ENCODE measurements around the gene TOP1.

The TOP1 gene

DNA sequence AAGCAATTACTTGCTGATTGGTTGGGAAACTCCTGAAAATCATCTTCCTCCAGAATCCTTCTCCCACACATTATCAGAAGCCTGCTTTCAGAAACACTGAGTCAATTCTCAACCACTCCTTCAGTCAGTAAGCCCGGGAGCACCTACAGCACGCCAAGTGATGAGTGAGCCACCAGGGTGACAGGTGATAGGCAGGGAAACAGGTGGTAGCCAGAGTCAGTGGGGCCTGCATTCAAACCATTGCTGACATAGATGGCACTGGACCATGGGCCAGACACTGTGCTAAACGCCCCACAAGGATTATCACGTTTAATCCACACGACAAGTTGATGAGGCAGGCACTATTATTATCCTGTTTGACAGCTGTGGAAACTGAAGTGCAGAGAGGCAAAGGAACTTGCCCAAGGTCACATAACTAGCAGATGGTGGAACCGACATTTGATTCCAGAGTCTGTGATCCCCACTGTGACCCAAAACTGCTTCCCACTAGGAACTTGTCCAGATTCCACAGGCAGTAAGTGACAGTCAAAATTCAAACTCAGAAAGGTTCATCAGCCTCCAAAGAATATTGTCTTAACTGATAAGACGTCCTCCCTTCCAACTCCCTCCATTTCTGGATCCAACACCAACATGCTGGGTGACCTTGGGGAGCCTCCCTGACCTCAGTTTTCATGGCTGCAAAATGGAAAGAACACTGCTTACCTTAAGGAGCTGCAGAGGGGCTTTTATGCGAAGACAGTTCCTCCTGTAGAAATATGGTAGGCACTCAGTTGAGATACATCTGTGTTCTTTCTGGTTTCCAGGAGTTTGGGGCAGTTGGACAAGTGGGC lies 23.9 kb upstream of the TOP1 start:
- DNase-seq: no peak

DNA sequence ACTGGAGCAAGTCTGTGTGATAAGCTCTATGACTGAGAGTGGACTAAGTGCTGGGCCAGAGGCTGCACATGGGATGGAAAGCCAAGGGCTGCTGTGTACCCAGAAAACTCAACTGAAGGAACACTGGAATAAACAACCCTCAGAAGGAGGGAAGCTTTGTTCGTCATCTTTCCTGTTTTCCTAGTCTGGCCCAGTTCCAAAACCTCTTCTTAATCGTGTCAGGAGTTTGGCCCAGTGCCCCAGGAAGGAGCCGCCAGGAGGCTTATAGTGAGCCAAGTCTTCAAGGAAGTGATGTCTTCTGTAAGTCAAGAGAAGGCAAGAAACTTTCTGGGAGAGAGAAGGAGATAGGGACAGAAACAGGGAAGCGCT lies 23.3 kb upstream of the TOP1 start:
- no peak for DNase-seq

DNA sequence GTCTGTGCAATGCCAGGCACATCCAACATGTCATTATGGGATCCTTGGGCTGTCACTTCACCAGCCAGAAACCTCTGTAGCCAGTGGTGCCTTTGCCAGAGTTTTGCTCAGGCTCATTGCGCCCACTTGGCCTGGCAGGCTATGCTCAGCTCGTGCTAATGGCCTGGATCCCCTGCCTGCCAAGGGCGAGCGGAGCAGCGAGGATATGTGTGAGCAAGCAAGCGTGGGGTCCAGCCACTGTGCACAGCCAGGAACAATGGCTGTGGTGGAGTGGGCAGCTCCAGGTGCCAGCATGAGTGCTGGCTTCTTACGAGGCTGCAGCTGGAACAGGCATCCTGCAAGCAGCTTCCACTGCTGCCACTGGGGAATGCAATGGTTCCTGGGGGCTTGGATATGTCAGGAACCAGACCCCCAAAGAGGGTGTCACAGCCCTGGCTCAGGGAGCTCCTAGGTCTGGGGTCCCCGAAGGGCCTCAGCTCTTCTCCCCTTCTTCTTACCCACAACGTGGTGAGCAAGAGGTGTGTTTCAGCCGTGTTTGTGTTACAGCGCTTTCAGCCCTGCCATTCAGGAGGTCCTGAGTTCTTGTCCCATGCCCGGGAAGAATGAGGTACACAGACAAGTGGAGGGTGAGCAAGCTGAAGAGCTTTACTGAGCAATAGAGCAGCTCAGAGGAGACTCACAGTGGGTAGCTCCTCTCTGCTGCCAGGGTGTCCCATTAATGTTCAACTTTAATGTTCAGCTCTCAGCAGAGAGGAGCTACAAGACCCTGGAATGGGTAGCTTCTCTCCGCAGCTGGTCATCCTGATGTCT lies 22.3 kb upstream of the TOP1 start:
- no peak for DNase-seq

DNA sequence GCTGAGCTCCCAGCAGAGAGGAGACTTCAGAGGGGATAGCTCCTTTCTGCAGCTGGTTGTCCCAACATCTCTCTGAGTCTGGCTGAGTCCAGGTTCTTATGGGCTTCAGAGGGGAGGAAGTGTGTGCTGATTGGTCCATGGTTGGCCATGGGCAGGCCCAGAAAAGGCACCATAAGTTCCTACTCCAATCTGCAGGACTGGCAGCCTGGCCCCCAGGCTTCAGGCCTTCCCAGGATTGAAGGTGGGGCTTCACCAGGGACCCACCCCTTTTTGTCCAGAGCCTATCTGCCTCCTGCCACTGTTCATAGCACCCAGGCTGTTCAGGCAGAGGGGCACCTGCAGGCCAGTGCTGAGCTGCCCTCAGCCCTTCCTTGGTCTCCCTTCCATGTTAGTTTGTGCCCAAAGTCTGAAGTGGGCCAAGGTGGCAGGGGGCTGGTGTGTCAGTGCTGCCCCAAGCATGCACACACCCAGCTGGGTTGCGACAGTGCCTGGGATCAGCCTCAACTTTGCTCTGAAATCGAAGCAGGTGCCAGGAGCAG lies 21.6 kb upstream of the TOP1 start:
- no peak for DNase-seq

DNA sequence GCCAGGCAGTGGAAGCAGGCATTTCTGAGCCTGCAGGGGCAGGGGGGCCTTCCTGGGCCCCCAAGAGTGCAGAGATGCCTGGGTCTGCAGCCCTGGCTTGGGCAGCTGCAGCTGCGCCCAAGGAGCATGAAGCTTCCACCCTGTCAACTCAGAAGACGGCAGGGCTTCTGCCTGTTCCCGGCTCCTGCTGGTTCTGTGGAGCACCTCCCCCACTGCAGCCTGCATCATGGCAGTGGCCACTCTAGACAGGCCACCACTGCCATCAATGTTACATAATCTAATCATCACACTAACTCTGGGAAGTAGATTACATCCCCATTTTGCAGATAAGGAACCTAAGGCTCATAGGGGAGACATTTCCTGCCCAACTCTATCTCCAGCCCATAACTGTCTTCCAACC lies 21.1 kb upstream of the TOP1 start:
- DNase-seq: no peak

DNA sequence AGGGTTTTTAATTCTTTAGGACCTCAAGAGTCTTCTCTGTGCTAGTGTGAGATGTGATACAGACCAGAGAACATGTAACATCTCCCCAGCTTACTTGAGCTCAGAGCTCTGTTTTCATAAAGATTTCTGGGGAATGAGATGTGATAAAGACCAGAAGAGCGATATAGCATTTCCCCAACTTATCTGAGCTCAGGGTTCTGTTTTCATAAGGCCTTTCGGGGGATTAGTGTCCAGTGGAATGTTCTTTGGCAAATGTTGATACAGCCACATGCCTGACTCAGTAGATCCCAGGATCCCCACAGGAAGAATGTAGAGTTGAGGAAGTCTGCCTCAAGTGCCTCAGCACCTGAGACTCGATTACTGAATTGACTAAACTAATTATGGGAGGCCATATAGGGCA lies 18.7 kb upstream of the TOP1 start:
- no peak for DNase-seq

DNA sequence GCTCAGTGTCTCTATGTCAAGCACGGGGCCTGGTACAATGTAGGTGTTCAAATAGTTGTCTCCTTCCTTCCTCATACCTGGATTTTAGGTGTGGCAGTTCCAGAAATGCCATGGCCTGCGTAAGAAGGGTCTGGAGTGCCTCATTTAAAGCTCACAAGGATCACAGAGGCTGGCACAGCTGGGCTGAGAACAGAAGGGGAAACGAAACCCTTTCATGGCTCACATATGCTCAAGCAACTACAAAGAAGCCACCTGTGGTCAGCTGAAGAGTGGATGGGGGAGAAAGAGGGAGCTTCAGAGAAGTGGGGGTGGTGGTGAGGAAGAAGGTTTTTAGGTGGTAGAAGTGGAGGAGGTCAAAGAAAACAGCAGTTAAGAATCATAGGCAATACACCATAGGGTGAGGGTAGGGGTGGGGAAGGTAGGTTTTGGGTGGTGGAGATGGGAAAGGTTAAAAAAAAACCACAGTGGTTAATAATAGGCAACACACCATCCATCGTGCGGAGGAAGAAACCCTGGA lies 17.0 kb upstream of the TOP1 start:
- DNase-seq: peak; percentile 46

DNA sequence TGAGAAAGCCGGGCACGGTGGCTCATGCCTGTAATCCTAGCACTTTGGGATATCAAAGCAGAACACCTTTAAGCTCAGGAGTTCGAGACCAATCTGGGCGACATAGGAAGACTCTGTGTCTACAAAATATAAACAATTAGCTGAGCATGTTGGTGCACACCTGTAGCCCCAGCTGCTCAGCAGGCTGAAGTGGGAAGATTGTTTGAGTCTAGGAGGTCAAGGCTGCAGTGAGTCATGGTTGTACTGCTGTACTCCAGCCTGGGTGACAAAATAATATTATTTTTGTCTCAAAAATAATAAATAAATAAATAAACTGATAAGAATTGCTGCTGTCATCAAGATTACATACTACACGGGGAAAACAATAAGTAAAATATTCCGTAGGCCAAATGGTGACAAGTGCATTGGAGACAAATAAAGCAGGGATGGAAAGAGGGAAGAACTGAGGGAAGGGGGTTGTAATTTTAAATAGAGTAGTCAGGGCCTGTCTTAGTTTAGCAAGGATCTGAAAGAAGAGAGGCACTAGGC lies 14.0 kb upstream of the TOP1 start:
- DNase-seq: no peak

DNA sequence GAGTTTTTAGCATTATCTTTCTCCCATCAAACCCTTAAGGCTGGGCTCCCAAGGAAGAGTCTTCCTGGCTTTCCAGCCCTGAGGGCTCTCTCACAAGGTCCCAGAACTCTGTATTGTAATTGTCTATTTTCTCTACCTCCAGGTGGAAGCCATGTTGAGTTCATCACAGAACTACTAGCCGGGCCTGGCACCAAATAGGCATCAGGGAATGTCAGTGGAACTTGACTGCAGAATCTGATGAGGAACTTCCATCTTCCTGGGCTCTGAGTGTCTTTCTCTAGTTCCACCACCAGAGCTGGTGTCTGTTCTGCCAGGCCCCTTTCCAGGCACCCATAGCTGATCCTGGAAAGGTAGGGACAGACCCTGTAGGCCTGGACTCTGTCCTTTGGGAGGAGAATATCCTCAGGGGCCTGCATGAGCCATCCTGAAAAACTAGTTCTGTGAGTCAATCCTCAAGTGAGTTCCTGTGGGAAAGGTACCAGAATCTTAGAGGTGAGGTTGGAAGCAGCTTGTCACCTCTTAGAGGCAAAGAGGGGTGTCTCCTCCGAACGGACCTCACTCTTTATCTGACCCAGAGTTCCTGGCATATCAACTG lies 11.1 kb upstream of the TOP1 start:
- DNase-seq: no peak

DNA sequence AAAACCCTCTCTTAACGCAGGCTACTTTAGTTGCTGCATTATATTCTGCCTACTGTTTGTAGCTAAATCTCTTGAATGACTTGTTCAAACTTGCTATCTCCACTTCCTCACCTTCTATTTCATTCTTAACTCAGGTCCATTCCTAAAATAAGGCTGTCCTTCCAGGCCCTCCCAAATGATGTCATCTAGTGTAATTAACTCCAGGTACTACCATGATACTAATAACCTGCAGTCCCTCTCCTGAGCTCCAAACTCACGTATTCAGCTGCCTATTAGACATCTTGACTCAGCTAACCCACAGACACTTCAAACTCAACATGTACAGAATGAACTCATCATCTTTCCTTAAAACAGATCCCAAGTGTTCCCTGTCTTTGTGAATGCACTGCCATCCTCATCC lies 10.5 kb upstream of the TOP1 start:
- DNase-seq: no peak

DNA sequence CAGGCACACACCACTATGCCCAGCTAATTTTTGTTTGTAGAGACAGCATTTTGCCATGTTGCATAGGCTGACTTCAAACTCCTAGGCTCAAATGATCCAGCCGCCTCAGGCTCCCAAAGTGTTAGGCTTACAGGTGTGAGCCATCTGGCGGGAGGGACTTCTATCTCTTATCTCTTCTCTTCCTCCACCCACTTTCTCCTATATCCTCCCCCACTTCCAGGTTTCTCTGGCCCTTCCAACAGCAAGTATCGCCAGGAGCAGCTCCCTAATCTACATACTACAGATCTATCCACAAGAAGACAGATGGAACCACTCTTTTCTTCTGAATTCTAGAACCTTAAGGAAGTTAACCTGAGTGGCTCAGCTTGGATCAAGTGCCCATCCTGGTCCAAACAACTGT lies 5.1 kb upstream of the TOP1 start:
- no peak for DNase-seq

DNA sequence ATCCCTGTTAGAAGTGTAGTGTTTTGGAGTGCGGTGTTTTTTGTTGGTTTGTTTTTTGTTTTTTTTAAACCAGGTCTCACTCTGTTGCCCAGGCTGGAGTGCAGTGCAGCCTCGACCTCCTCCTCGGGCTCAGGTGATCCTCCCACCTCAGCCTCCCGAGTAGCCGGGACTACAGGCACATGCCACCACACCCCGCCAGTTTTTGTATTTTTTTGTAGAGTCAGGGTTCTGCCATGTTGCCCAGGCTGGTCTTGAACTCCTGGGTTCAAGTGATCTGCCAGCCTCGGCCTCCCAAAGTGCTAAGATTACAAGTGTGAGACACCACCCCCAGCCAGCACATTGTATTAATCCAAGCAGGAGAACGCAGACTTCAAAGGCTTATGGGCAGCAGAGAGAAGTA lies 1.3 kb upstream of the TOP1 start:
- no peak for DNase-seq

DNA sequence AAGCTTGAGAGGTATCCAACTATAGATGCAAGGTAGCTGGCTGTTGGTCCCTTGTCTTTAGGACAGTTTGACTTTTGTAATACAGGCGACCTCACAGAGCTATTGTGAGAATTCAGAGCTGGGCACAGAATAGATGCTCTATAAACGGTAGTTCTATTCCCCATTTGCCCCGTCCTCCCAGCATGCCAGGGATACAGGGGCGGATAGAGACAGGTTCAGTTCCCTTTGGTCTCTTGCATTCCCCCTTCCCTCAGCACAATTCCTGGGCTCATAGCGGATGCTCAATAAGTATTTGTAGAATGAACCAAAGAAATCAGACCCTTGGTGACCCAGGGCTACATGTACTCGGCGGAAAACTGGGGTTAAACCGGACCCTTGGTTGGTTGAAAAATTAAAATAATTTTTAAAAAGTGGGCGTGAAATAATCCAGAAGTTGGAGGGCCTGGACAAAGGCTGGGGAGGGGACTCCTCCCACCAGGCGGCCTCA lies 707 bp upstream of the TOP1 start:
- no peak for DNase-seq

DNA sequence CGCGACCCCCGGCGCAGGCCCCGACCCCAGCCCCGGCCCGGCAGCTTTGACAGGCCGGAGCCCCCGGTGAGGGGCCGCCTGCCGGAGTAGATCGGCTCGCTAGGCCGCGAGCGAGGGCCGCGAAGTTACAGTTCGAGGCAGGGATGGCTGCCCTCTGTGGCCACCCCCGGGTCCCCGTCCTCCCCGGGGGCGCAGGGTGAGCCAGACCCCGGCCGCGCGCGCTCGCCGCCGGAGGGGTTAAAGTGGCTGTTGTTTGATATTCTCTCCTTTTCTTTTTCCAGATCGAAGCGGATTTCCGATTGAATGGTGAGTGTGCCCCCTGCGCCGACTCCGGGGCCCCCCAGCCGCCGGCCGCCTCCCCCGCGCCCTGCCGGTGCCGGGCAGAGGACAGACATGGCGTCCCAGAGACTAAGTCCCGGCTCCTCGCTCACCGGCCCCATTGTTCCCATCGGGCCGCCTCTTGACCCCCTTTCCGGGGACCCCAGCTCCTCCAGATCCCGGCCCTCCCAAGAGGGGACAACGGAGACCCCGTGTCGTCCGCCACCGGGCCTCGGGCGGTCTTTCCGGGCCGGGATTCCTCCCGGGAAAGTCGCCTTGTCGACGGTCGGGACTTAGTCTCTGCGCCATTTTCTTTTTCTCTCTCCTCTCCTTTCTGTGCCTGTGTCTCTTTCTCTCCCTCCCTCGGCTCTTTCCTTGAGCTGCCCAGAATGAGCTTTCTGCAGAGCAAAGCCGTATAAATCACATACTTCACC lies 704 bp downstream of the TOP1 start:
- DNase-seq: no peak

DNA sequence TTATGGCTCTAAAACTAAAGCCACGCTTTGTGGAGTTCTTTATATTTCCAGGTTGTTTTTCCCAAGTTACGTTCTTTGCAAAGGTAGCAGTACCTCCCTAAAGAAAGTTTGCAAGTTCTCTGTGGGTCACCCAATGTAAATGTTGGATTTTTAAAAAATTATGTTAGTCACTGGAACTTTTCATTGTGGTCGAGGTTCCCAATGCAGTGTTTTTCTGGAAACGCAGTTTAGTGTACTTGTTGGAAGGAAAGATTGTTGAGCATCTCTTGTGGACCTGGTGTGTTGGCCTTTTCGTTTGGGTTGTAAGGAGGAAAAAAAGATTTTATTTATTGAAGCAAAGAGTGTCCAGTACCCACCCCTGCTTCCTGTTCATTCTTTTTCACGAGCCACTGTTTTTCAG lies 1.4 kb downstream of the TOP1 start:
- no peak for DNase-seq

DNA sequence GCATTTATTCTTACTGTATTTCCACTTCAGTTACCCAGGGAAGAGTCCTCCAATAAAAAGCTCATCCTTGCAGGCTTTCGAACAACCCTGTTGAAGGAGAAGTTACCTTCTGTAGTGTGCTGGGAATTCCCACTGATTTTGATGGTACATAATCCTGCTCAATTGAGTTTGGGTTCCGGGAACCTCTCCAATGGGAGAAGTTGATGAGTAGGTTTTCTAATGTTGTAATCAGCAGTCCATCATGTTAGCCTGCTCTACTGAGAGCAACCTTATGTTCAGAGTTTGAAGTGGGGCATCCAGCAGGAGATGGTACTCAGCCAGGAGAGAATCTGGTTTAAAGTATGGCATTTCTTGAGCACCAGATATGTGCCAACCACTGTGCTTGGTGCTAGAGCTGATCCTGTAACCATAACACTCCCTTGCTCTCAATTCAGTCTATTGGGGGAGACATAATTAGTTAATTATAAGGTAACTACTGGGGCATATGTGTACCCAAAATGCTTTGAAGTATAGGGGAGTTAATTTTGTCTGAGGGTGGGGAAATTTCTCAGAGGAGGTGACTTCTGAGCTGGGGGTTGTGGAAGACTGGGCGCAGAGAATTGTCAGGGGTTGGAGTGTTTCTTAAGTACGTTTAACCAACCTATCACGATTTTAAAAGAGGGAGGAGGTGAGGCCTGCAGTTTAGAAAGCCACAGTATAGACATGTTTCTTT lies 2.1 kb downstream of the TOP1 start:
- DNase-seq: no peak

DNA sequence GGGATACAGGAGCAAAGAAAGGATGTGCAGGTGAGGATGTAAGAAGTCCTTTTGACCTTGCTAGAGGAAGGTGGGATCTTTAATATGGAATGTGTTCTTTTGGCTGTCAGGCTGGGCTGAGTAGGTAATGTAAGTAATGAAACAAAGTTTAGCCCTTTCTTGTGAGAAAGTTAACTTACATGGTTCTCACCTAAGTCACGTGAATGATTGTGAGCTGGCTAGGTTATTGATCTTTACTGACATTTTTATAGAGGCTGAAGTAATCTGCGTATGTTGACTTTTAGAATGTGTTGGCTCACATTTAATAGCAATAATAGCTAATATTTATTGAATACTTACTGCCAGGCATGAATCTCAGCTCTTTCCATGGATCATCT lies 2.6 kb downstream of the TOP1 start:
- no peak for DNase-seq

DNA sequence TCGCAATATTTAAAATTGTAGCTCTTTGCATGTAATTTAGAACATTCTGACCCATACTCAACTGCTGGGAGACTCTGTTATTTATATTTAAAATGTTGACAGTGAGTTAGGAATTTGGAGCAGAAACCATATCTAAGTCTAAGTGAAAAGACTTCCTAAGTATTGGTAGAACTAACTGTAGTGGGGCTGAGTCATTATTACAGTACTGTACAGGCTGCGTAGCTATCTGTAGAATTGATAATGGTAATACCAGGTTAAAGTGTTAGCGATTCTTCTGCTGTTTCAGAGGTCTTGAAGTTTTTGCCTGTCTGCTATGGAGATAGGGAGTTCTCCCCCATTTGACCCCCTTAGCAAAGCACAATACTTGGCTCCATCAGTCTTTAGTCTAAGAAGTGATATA lies 3.6 kb downstream of the TOP1 start:
- DNase-seq: no peak

DNA sequence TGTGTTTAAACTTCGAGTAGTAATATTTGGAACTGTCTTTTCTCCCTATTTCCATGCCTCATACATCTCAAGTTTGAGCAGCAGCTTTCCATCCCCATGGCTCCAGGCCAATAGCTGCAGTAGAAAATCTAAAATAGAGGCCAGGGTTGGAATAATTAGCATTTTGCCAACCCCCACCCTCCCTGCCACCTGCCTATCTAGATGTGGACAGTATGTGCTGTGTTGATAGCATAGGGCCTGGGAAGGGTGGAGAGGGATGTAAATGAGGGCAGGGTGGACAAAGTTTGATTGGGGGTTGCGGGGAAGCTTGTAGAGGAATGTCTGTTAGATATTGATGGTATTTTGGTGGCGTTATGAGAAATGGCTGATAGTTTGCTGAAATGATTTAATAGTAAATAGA lies 5.6 kb downstream of the TOP1 start:
- no peak for DNase-seq

DNA sequence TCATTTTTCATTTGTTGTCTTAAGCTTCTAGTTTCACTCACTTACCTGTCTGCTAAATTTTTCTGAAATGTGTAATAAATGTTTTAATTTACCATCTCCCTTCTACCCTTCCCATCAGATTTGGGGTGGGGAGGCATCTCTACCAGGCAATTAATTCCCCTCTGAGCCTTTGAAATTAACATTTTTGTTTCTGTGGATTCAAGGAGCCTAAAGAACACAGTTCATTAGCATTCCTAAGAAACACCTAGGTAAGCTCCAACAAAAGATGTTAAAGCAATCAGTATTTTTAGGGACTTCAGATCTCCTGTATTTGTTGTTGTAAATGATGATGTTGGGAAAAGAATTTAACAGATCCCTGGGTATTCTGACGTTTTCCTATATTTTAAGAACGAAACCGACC lies 6.6 kb downstream of the TOP1 start:
- no peak for DNase-seq

DNA sequence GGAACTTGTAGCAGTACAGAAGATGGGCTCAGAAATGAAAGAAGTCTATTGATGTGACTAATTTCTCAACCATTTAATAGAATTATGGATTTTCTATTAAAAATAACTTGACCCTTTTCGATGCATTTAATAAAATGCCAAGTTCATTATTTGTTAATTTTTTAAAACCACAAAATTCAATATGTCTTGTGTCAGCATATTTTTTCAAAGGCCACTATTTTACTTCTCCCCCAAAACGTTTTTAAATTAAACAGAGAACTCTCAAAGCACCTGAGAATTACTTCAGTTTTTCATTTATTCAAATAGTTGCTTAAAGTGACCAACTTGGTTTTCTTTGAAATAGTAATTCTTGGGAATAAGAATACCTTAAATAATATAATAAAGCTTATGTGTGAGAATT lies 8.6 kb downstream of the TOP1 start:
- no peak for DNase-seq
